ENCODE data around the gene CD79A.

DNA sequence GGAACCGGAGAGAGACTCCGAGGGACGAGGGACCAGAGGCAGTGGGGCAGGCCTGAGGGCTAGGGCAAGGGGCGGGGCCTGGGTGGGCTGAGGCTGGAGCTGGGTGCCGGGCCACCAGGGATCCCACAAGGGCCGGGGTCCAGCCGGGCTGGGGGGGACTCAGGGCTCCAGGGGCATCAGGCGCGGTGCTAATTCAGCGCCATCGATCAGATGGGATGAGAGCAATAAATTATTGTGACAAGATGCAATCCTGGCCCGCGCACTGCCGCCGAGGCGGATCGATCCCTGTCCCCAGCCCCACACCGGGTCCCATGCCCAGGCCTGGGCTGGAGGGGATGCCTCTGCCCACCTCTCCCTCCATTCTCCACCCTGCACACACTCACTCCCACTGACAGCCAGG lies 45.5 kb downstream of the CD79A start:
- TF ChIP-seq, protein P1, sequence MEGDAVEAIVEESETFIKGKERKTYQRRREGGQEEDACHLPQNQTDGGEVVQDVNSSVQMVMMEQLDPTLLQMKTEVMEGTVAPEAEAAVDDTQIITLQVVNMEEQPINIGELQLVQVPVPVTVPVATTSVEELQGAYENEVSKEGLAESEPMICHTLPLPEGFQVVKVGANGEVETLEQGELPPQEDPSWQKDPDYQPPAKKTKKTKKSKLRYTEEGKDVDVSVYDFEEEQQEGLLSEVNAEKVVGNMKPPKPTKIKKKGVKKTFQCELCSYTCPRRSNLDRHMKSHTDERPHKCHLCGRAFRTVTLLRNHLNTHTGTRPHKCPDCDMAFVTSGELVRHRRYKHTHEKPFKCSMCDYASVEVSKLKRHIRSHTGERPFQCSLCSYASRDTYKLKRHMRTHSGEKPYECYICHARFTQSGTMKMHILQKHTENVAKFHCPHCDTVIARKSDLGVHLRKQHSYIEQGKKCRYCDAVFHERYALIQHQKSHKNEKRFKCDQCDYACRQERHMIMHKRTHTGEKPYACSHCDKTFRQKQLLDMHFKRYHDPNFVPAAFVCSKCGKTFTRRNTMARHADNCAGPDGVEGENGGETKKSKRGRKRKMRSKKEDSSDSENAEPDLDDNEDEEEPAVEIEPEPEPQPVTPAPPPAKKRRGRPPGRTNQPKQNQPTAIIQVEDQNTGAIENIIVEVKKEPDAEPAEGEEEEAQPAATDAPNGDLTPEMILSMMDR (IDR thresholded peaks at IDR 0.05) = no peak
- no peak for TF ChIP-seq POLR2A (IDR thresholded peaks at IDR 0.05)

Measured in thyroid gland (tissue), 4 donors.